Mesenchymal stem cell (in vitro differentiated cells and primary cell): Measurements from ENCODE around the gene GLDC.

Source experiments
- DNase-seq: peaks from one replicate; pipeline ENCODE4 v3.0.0-alpha.2; 2013
- H2AFZ ChIP-seq: one replicate; pipeline ENCODE4 v1.6.1; 2013; ENCODE audit warnings: low read depth, mild to moderate bottlenecking, control low read depth, inconsistent platforms, low read length, moderate library complexity
- H2AK5ac ChIP-seq: 2 replicates; pipeline ENCODE4 v1.6.1; 2013; ENCODE audit warnings: low read length, moderate library complexity, mild to moderate bottlenecking, inconsistent platforms; ENCODE audit not compliant: severe bottlenecking
- H2BK120ac ChIP-seq: one replicate; pipeline ENCODE4 v1.6.1; 2013; ENCODE audit warnings: low read depth, mild to moderate bottlenecking, inconsistent platforms, low read length, moderate library complexity
- H2BK12ac ChIP-seq, 2 experiments: one replicate each; pipeline ENCODE4 v1.6.1; 2013; ENCODE audit warnings: inconsistent platforms in 2 of 2, low read length in 2 of 2, mild to moderate bottlenecking in 2 of 2, moderate library complexity in 2 of 2, control low read depth in 1 of 2
- H2BK15ac ChIP-seq: one replicate; pipeline ENCODE4 v1.6.1; 2013; ENCODE audit warnings: mild to moderate bottlenecking, low read depth, inconsistent platforms; ENCODE audit not compliant: poor library complexity, severe bottlenecking
- H2BK5ac ChIP-seq: 2 replicates; pipeline ENCODE4 v1.6.1; 2013; ENCODE audit warnings: low read depth, mild to moderate bottlenecking, low read length, control low read depth, inconsistent platforms; ENCODE audit not compliant: poor library complexity, severe bottlenecking
- H3K14ac ChIP-seq, 2 experiments: one replicate each; pipeline ENCODE4 v1.6.1; 2013; ENCODE audit warnings: inconsistent platforms in 2 of 2, low read length in 2 of 2, control low read depth in 1 of 2, mild to moderate bottlenecking in 1 of 2, moderate library complexity in 1 of 2
- H3K18ac ChIP-seq, 2 experiments: one replicate each; pipeline ENCODE4 v1.6.1; 2013; ENCODE audit warnings: inconsistent platforms in 2 of 2, low read length in 2 of 2, control low read depth in 1 of 2, low read depth in 1 of 2, mild to moderate bottlenecking in 1 of 2
- H3K23ac ChIP-seq, 2 experiments: one replicate each; pipeline ENCODE4 v1.6.1; 2013; ENCODE audit warnings: inconsistent platforms in 2 of 2, low read length in 2 of 2, mild to moderate bottlenecking in 2 of 2, moderate library complexity in 2 of 2, control low read depth in 1 of 2
- H3K27ac ChIP-seq: 2 replicates; pipeline ENCODE4 v1.5.1; 2013; ENCODE audit warnings: mild to moderate bottlenecking, moderate library complexity, low read length, control low read depth, inconsistent platforms; ENCODE audit not compliant: poor library complexity, severe bottlenecking
- H3K27me3 ChIP-seq, 2 experiments: 2 replicates each; pipeline versions ENCODE4 v1.6.1 to v1.7.0; 2013; ENCODE audit warnings: low read length in 2 of 2, mild to moderate bottlenecking in 2 of 2, moderate library complexity in 2 of 2, control low read depth in 1 of 2, inconsistent platforms in 1 of 2; ENCODE audit not compliant: control insufficient read depth in 1 of 2, insufficient read depth in 1 of 2
- H3K36me3 ChIP-seq, 2 experiments: 2 replicates each; pipeline versions ENCODE4 v1.6.1 to v1.7.0; 2013; ENCODE audit warnings: low read length in 2 of 2, control low read depth in 1 of 2, inconsistent platforms in 1 of 2, low read depth in 1 of 2, mild to moderate bottlenecking in 1 of 2; ENCODE audit not compliant: insufficient read depth in 2 of 2, control insufficient read depth in 1 of 2
- H3K4ac ChIP-seq, 2 experiments: one replicate each; pipeline ENCODE4 v1.6.1; 2013; ENCODE audit warnings: inconsistent platforms in 2 of 2, low read length in 2 of 2, mild to moderate bottlenecking in 2 of 2, moderate library complexity in 2 of 2, control low read depth in 1 of 2, low read depth in 1 of 2
- H3K4me1 ChIP-seq: 2 replicates; pipeline ENCODE4 v1.6.1; 2013; ENCODE audit warnings: low read depth, low read length, control low read depth; ENCODE audit not compliant: control insufficient read depth, insufficient read depth
- H3K4me2 ChIP-seq: 2 replicates; pipeline ENCODE4 v1.6.1; 2013; ENCODE audit warnings: low read length, mild to moderate bottlenecking, inconsistent platforms; ENCODE audit not compliant: poor library complexity, severe bottlenecking
- H3K4me3 ChIP-seq, 2 experiments: 2 replicates each; pipeline versions ENCODE4 v1.5.1 to v1.7.0; 2013; ENCODE audit warnings: low read length in 2 of 2, mild to moderate bottlenecking in 2 of 2, control low read depth in 1 of 2, low read depth in 1 of 2; ENCODE audit not compliant: insufficient read depth in 1 of 2
- H3K79me1 ChIP-seq: replicated peaks from 2 replicates; pipeline ENCODE4 v1.6.1; 2013; ENCODE audit warnings: mild to moderate bottlenecking, control low read depth, low read length, inconsistent platforms; ENCODE audit not compliant: poor library complexity, severe bottlenecking
- H3K9ac ChIP-seq: 2 replicates; pipeline ENCODE4 v1.7.0; 2013; ENCODE audit warnings: mild to moderate bottlenecking, low read length, moderate library complexity
- H3K9me3 ChIP-seq: 2 replicates; pipeline ENCODE4 v1.7.0; 2013; ENCODE audit warnings: mild to moderate bottlenecking, low read length; ENCODE audit not compliant: control insufficient read depth
- H4K8ac ChIP-seq: one replicate; pipeline ENCODE4 v1.6.1; 2013; ENCODE audit warnings: inconsistent platforms, mild to moderate bottlenecking, low read length, moderate library complexity
- H4K91ac ChIP-seq: one replicate; pipeline ENCODE4 v1.6.1; 2013; ENCODE audit warnings: mild to moderate bottlenecking, low read length, inconsistent platforms
- WGBS: methylation state at CpG from one replicate; pipeline ENCODE4 v1.1.7; 2013; ENCODE audit warnings: mixed read lengths; 5-methylcytosine and 5-hydroxymethylcytosine counted together

The GLDC gene

DNA sequence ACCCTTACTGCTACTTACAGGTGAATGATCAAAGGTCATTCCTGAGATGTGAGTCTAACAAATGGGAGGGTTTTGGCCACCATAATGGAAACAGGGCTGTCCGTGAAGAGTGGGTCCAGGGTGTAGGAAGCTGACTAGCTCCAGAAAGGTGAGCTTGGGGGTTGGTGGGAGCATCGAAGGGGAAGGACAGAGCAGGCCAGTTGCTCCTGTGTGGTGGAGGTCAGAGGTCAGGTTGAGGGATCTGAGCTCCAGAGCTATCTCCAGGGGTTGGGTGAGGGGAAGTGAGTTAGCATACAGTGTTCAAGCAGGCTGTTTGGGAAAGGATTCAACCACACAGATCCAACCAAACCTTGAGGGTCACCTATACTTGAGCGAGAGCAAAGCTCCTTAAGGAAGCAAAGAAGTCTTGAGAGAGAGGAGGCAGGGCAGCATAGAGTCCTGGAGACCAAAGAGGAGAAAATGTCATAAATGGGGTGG is 18.7 kb upstream of the GLDC start:
- H2AK5ac ChIP-seq = no peak overlapping the region
- no peak for DNase-seq
- no peaks in the 10 kb centered on the region for H3K9me3 ChIP-seq
- H3K4me2 ChIP-seq = peak overlapping the region; percentile 3
- H3K27ac ChIP-seq = no peak overlapping the region
- H3K14ac ChIP-seq = no peak overlapping the region
- H4K91ac ChIP-seq = no peak overlapping the region
- H2AFZ ChIP-seq = no peak overlapping the region
- no peak overlapping the region for H2BK120ac ChIP-seq
- no peaks in the 10 kb centered on the region for H3K27me3 ChIP-seq
- no peak overlapping the region for H4K8ac ChIP-seq
- 98% methylated on average over 3 of the region's 3 CpGs for WGBS
- H3K18ac ChIP-seq = no peak overlapping the region
- H3K4me1 ChIP-seq = peaks cover 7% of the 10 kb centered on the region
- no peaks in the 10 kb centered on the region for H3K36me3 ChIP-seq
- no peak overlapping the region for H3K4me3 ChIP-seq
- no peak overlapping the region for H3K9ac ChIP-seq
- H2BK12ac ChIP-seq = no peak overlapping the region
- no peak overlapping the region for H2BK5ac ChIP-seq
- H3K79me1 ChIP-seq = no peaks in the 10 kb centered on the region
- no peak overlapping the region for H3K23ac ChIP-seq
- H2BK15ac ChIP-seq = no peak overlapping the region
- H3K4ac ChIP-seq = no peak overlapping the region

DNA sequence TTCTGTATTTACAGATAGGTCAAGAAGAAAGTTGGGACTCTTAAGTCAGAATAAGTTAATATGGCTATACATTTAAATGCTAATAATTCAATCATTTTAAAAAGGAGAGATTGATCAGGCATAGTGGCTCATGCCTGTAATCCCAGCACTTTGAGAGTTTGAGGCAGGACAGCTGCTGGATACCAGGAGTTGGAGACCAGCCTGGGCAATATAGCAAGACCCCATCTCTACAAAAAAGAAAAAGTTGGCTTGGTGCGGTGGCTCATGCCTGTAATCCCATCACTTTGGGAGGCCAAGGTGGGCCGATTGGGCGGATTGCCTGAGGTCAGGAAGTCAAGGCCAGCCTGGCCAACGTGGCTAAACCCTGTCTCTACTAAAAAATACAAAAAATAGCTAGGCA is 15.0 kb upstream of the GLDC start:
- Histone ChIP-seq H3K4me2 (no peak overlapping the region), H3K27me3 (peaks cover 0 to 3% of the 10 kb centered on the region in 2 experiments), H3K4me1 (peaks cover 7% of the 10 kb centered on the region), H3K36me3 (no peaks in the 10 kb centered on the region), H2AK5ac (no peak overlapping the region), H2BK120ac (no peak overlapping the region), H3K14ac (no peak overlapping the region), H3K27ac (no peak overlapping the region), H3K9me3 (no peaks in the 10 kb centered on the region), H2BK5ac (no peak overlapping the region), H3K79me1 (no peaks in the 10 kb centered on the region), H2BK12ac (no peak overlapping the region), H3K4me3 (no peak overlapping the region), H4K91ac (no peak overlapping the region), H3K9ac (no peak overlapping the region), H2BK15ac (no peak overlapping the region), H3K18ac (no peak overlapping the region), H3K4ac (no peak overlapping the region), H2AFZ (no peak overlapping the region), H4K8ac (no peak overlapping the region), H3K23ac (no peak overlapping the region)
- WGBS = 94% methylated on average over 3 of the region's 4 CpGs
- DNase-seq = no peak

DNA sequence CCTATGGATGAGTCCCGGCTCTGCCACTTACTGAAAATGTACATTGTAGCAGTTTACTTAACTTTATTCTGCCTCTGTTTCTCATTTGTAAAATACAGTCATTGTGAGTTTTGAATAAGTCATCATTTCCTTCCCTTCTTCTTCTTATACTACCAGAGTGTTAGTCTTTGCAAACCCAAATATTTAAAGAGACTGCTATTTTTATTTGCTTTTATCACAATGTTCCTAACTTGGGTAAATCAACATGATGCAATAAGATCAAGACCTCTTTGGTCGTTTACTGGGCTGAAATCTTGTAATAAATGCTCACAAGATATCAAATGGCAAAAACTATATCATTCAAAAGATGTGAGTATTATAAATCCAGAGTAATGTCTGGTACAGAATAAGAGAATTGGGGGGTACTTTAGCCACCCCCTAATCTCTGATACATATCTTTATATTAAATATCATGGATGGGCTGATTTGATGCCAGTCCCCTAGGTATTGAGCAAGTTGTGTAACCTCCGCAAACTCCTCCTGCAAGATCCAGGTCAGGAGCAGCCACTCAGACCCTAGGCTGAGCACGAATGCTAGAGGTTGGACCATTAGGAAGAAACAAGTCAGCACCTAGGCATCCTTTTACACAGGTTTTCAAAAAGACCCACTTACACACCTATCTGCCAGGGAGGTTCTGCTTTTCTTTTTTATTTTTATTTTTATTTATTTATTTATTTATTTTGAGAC is 13.3 kb upstream of the GLDC start:
- no peak overlapping the region for H3K4me3 ChIP-seq
- no peaks in the 10 kb centered on the region for H3K9me3 ChIP-seq
- H2BK15ac ChIP-seq = no peak overlapping the region
- no peak overlapping the region for H4K8ac ChIP-seq
- no peak overlapping the region for H3K18ac ChIP-seq
- DNase-seq = no peak
- no peak overlapping the region for H3K4me2 ChIP-seq
- no peak overlapping the region for H2AFZ ChIP-seq
- H2BK120ac ChIP-seq = no peak overlapping the region
- no peak overlapping the region for H3K27ac ChIP-seq
- no peak overlapping the region for H4K91ac ChIP-seq
- no peak overlapping the region for H3K9ac ChIP-seq
- WGBS = 100% methylated on average over 1 of the region's 4 CpGs
- no peaks in the 10 kb centered on the region for H3K4me1 ChIP-seq
- H2AK5ac ChIP-seq = no peak overlapping the region
- no peak overlapping the region for H3K14ac ChIP-seq
- H3K27me3 ChIP-seq = peaks cover 0 to 5% of the 10 kb centered on the region in 2 experiments
- no peak overlapping the region for H2BK5ac ChIP-seq
- no peaks in the 10 kb centered on the region for H3K79me1 ChIP-seq
- H2BK12ac ChIP-seq = no peak overlapping the region
- no peak overlapping the region for H3K4ac ChIP-seq
- H3K36me3 ChIP-seq = no peaks in the 10 kb centered on the region
- H3K23ac ChIP-seq = no peak overlapping the region

DNA sequence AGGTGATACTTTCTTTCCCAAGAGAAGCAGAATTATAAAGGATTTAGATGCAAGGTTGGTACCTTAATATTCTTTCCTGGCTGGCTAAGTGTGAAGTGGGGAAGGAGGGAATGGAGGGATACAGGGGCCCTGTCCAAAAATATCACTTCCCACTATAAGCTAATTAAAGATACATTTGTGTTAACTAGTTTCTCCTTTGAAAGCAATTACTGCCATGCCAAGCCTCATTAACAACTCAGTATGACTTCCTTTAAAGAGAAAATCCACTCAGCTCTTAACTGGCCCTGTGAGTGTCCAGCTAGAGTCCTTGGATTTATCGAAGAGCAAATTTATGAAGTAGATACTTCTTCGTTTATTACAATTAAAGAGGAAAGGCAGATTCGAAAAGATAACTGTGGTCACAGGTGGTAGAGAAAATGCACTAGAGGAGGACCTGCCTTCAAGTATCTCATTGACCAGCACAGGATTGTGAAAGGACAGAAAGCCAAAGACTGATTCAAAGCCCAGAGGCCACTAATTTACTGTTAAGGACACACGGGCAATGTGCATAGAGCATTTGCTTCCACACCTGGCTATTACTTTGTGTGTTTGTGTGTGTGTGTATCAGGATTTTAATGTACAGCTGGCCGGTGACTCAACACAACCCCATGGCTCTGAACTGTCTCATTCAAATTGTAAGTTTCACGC is 11.2 kb upstream of the GLDC start:
- Histone ChIP-seq H3K27ac (no peak overlapping the region), H3K4me1 (no peaks in the 10 kb centered on the region), H4K91ac (no peak overlapping the region), H3K4ac (no peak overlapping the region), H2AK5ac (no peak overlapping the region), H3K18ac (no peak overlapping the region), H2BK12ac (no peak overlapping the region), H2BK15ac (no peak overlapping the region), H2BK120ac (no peak overlapping the region), H3K4me3 (no peak overlapping the region), H2AFZ (no peak overlapping the region), H3K27me3 (peaks cover 4 to 20% of the 10 kb centered on the region in 2 experiments), H3K9me3 (no peaks in the 10 kb centered on the region), H3K9ac (no peak overlapping the region), H3K79me1 (no peaks in the 10 kb centered on the region), H3K4me2 (no peak overlapping the region), H3K36me3 (no peaks in the 10 kb centered on the region), H3K14ac (no peak overlapping the region), H4K8ac (no peak overlapping the region), H3K23ac (no peak overlapping the region), H2BK5ac (no peak overlapping the region)
- 72% methylated on average over 5 of the region's 6 CpGs for WGBS
- DNase-seq = no peak
